Duodenal mucosa (tissue), 2 donors: ENCODE measurements around the gene MICOS13.

Source experiments
- H3K27ac ChIP-seq: one replicate; pipeline ENCODE4 v1.7.0; 2013; ENCODE audit warnings: low read depth, low read length
- H3K27me3 ChIP-seq, 2 donors: one replicate each; pipeline ENCODE4 v1.7.0; 2013; ENCODE audit warnings: low read length in 2 of 2, control low read depth in 1 of 2; ENCODE audit not compliant: insufficient read depth in 2 of 2, control insufficient read depth in 1 of 2
- H3K36me3 ChIP-seq, 2 donors: one replicate each; pipeline ENCODE4 v1.7.0; 2013; ENCODE audit warnings: low read length in 2 of 2, control low read depth in 1 of 2; ENCODE audit not compliant: insufficient read depth in 2 of 2, control insufficient read depth in 1 of 2
- H3K4me1 ChIP-seq, 2 donors: one replicate each; pipeline ENCODE4 v1.7.0; 2013; ENCODE audit warnings: low read length in 2 of 2, control low read depth in 1 of 2; ENCODE audit not compliant: insufficient read depth in 2 of 2, control insufficient read depth in 1 of 2
- H3K4me3 ChIP-seq, 2 donors: one replicate each; pipeline ENCODE4 v1.7.0; 2013; ENCODE audit warnings: low read length in 2 of 2, low read depth in 1 of 2
- H3K9ac ChIP-seq, 2 donors: one replicate each; pipeline ENCODE4 v1.7.0; 2013; ENCODE audit warnings: low read length in 2 of 2, low read depth in 1 of 2
- H3K9me3 ChIP-seq, 2 donors: one replicate each; pipeline ENCODE4 v1.7.0; 2013; ENCODE audit warnings: low read length in 2 of 2, control low read depth in 1 of 2; ENCODE audit not compliant: control insufficient read depth in 1 of 2

The MICOS13 gene

DNA sequence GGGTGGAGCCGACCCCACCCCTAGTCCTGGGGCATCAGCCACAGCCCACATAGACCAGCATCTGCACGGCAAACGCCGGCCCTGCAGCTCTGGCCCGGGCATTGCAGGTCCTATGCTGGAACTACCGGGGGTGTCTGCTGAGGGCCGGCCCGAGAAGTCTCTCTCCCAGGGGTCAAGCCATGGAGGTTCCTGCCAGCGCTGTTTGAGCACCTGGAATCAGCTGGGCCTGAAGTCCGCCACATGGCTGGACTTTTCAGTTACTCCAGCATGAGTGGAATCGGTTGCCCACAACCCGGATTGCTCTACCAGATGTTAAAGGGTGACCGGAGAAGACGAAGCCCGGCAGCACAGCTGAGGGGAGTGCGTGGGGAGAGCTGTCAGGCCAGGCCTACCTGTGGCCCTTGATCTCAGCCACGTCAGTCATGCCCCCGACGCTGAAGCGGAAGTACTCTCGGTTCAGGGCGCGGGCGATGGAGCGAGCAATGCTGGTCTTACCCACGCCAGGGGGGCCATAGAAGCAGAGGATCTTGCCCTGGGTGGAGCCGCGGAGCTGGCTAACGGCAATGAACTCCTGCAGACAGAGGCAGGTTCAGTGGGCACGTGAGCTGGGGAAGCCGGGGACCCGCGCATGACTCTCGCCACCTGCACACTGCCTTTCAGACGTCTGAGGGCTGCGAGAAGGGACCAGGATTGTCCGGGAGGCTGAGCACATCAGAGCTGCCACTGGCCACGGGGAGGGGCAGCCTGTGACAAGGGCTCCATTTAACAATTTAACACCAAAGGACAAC lies 18.5 kb upstream of the MICOS13 start:
- Histone ChIP-seq H3K4me1 (no peaks in the 10 kb centered on the region), H3K27ac (no peak overlapping the region), H3K36me3 (peaks cover 24 to 64% of the 10 kb centered on the region in 2 donors), H3K4me3 (no peak overlapping the region), H3K9ac (no peak overlapping the region), H3K9me3 (no peaks in the 10 kb centered on the region), H3K27me3 (no peaks in the 10 kb centered on the region)

DNA sequence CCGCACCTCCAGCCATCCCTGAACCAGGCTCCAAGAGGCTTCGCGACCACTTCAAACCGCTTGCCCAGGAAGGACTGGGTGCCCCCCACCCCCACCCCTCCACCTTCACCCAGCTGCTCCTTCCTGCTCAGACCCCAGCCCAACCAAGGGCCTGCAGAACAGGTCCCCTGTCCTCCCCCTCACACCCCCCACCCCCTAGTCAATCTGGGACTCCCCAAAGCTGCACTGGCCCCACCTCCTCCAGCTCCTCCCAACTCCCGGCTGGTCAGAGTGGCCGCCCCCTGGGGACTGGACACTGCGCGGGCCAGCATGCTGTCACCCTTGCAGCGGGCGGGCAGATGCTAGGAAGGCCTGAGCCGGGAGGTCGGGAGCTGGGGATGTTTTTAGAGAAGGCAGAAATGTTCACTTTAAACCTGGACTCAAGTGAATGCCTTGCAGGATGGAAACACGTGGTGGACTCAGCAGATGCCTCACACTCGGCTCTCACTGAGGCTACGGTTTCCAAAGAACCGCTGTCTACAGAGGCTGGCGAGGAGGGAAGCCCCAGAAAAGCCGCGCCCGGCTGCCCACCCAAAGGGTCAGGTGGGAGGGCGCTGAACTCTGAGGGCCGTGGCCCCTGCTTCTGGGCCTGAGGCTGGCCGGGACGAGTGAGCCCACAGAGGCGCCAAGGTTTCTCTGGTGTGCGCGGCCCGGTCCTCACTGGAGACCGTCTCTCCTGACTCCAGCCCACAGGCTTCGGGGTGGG lies 17.7 kb upstream of the MICOS13 start:
- Histone ChIP-seq H3K27me3 (no peaks in the 10 kb centered on the region), H3K9ac (no peak overlapping the region), H3K9me3 (no peaks in the 10 kb centered on the region), H3K4me1 (no peaks in the 10 kb centered on the region), H3K27ac (no peak overlapping the region), H3K4me3 (no peak overlapping the region), H3K36me3 (peaks cover 31 to 64% of the 10 kb centered on the region in 2 donors)

DNA sequence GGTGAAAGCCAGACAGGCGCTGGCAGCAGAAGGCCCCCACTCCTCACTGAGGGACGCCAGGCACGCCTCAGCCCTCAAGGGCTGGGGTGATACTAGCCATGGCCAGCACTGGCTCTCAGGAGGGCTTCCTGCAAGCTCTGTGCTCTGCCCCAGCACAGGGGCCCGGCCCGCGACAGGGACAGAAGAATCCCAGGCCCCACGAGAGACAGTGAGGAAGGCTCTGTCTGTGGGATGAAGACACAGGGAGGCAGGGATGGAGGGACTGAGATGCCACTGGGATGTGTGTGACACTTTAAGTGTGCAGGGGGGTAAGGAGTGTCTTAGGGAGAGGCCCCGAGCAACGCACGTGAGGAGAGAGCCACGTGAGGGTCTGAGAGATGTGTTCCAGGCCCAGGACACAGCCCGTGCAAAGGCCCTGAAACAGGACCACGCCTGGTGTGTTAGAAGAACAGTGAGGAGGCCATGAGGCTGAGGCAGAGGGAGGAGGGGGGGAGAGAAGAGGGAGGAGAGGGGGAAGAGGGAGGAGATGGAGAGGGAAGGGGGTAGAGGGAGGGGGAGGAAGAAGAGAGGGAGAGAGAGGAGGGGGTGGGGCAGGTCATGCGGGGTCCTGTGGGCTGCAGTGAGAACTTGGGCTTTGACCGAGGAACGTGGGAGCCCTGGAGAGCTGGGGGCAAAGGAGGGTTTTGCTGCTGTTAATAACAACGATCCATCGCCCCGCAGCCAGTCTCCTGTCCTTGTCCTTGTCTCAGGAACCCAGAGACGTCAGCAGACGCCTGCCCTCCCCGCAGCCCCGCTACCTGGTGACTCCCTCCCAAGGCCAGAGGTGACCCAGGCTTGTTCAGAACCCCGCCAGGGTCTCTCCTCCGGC lies 16.9 kb upstream of the MICOS13 start:
- Histone ChIP-seq H3K27me3 (no peaks in the 10 kb centered on the region), H3K9me3 (no peaks in the 10 kb centered on the region), H3K4me3 (no peak overlapping the region), H3K36me3 (peaks cover 39 to 71% of the 10 kb centered on the region in 2 donors), H3K27ac (no peak overlapping the region), H3K9ac (no peak overlapping the region), H3K4me1 (peaks cover 5 to 6% of the 10 kb centered on the region in 2 donors)

DNA sequence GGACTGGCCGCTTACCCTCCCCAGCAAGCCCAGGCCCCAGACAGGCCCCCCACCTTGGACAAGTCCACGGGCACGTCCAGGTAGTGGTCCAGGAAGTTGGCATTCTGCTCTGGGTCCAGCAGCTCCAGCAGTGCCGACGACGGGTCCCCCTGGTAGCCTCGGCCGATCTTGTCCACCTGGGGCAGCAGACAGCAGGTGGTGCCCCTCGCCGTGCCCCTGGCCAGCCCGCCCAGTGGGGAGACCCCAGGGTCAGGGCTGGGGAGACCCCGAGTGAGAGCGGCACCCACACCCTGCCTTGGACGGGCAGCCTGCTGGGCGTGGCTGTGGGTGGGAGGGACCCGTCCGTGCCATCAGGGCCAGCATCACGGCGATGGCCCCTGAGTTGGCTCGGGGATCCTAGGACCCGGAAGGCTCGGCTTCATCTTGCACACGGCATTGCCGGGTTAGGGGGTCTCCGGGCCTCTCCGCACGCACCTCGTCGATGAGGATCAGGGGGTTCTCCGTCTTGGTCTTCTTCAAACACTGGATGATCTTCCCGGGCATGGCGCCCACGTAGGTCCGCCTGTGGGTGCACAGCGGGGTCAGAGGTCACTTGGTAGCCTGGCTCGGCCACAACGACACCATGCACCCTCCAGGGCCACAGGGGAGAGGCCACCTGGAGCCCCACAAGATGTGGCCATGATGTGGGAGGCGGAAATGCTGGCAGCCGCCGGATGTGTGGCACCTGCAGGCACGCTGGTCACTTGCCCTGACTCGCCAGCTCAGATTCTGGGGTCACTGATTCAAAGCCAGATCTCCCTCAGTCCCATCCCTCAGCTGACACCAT lies 16.1 kb upstream of the MICOS13 start:
- Histone ChIP-seq H3K4me1 (peaks cover 13% of the 10 kb centered on the region in 2 donors), H3K27ac (no peak overlapping the region), H3K27me3 (no peaks in the 10 kb centered on the region), H3K9ac (no peak overlapping the region), H3K4me3 (no peak overlapping the region), H3K9me3 (no peaks in the 10 kb centered on the region), H3K36me3 (peaks cover 43 to 78% of the 10 kb centered on the region in 2 donors)

DNA sequence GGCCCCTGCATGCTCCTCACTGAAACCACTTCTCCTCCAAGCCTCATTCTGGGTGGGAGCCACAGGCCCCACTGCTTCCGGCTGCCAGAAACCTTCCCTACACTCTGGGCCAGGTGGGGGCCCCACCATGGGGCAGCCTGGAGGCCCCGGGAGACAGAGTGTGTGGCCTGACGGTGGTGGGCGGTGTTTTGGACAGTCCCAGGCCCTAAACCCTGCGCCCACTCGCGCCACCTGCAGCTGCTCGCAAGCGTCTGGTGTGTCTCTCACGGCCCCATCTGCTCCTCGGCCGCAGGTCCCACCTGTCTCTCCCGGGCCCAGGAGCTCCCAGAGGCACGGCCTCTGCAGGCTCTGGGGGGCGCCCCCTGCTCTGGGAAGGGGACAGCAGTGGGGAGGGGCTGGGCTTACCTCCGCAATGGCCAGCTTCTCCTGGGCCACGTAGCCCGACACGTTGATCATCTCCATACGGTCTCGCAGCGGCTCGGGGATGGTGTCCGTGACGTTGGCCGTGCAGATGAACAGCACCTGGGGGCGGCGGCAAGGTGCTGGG lies 15.4 kb upstream of the MICOS13 start:
- H3K9ac ChIP-seq, result no peak overlapping the region
- no peaks in the 10 kb centered on the region for H3K9me3 ChIP-seq
- H3K36me3 ChIP-seq, result peaks cover 43 to 76% of the 10 kb centered on the region in 2 donors
- no peak overlapping the region for H3K27ac ChIP-seq
- no peak overlapping the region for H3K4me3 ChIP-seq
- H3K27me3 ChIP-seq, result no peaks in the 10 kb centered on the region
- peaks cover 13 to 14% of the 10 kb centered on the region in 2 donors for H3K4me1 ChIP-seq

DNA sequence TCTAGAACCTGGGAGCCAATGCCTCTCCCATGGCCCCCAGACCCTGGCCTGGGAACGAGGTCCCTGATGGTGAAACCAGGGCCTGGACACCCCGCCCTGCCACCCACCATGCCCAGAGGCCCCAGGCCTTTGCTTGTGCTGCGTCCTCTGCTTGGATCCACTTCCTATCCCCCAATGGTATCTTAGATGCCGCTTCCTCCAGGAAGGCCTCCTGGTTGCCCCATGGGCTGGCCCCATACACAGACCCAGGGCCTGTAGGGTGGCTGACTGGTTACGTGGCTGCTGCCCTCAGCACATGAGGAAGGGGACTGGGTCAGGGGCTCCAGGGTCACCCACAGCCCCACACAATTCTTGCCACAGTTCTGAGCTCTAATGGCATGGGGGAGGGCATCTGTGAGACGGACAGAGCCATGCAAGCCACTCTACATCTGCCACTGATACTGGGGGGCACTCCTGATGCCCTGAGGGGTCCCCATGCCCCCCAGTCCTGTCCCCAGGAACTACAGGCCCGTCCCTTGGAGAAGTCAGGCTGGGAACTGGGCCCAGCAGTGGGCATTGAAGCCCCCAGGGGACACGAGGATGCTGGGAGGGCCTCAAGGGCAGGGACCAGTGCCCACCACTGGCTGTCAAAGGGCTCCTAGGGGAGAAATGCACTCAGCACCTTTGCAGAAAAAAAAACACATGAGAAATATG lies 14.8 kb upstream of the MICOS13 start:
- no peaks in the 10 kb centered on the region for H3K9me3 ChIP-seq
- H3K9ac ChIP-seq, result no peak overlapping the region
- peaks cover 13 to 14% of the 10 kb centered on the region in 2 donors for H3K4me1 ChIP-seq
- H3K36me3 ChIP-seq, result peaks cover 43 to 70% of the 10 kb centered on the region in 2 donors
- H3K27me3 ChIP-seq, result no peaks in the 10 kb centered on the region
- no peak overlapping the region for H3K4me3 ChIP-seq
- no peak overlapping the region for H3K27ac ChIP-seq

DNA sequence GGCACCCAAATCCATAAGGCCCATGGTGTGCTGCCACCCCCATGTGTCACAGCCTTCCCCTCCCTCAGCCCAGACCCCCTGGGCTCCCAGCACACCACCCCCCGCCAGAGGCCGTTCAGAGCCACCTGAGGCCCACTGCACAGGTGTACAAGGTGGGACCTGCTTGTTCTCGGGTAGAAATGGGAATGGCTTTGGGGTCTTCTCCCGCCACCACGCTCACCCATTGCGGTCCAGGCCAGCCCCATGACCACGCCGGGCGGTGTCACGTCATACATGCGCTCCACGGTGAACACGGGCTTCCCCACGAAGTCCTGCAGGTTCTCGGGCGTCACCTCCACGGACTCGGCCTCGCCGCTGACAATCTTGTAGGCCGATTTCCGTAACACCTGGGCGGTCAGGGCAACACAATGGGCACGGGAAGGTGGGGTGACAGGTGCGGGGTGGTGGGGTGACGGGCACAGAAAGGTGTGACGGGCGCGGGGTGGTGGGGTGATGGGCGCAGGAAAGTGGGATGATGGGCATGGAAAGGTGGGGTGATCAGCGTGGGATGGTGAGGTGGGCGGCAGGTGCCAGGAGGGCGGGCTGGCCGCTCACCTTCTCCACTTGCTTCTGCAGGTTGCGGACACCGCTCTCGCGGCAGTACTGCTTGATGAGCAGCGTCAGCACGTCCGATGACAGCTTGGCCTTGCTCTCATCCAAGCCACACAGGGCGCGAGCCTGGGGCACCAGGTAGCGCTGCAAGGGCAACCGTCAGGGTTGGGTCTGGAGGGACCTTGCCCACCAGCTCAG lies 14.0 kb upstream of the MICOS13 start:
- Histone ChIP-seq H3K36me3 (peaks cover 43 to 70% of the 10 kb centered on the region in 2 donors), H3K9me3 (no peaks in the 10 kb centered on the region), H3K4me1 (peaks cover 13 to 14% of the 10 kb centered on the region in 2 donors), H3K4me3 (no peak overlapping the region), H3K27ac (no peak overlapping the region), H3K27me3 (no peaks in the 10 kb centered on the region), H3K9ac (no peak overlapping the region)

DNA sequence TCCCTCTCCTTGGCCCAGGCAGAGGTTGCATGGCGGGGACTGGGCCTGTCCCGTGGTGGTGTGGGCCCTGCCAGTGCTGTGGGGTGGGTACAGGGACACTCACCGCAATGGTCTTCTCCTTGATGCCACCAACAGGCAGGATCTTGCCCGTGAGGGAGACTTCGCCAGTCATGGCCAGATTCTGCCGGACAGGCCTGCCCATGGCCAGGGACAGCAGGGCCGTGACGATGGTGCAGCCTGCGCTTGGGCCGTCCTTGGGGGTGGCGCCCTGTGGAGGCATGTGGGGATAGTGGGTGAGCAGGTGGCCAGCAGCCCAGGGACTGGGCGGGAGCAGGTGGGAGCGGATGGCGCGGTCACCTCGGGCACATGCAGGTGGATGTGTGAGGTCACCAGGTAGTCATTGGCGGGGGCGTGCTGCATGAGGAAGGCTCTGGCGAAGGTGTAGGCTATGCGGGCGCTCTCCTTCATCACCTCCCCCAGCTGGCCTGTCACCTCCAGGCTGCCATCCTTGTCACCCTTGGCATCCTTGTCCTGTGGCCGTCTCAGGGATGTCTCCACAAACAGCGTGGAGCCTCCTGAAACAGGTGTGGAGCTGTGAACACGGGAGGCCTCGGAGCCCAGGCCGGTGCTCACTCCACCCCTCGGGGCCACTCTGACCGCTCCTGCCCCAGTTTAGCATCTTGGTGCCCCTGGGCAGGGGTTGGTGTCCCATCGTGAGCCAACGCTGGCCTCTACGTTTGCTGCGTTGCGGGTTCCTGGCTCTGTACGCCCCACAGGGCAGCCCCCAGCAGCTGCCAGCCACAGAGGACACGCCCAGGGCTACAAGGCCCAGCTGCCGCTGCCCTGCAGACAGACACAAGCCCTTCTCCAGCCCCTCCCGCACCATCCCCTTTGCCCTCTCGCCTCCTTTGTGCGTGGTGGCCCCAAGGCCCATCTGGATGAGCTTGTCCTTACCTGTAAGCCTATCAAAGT lies 13.2 kb upstream of the MICOS13 start:
- Histone ChIP-seq H3K9me3 (no peaks in the 10 kb centered on the region), H3K4me1 (peaks cover 13 to 14% of the 10 kb centered on the region in 2 donors), H3K4me3 (no peak overlapping the region), H3K27ac (no peak overlapping the region), H3K9ac (no peak overlapping the region), H3K36me3 (peaks cover 37 to 62% of the 10 kb centered on the region in 2 donors), H3K27me3 (no peaks in the 10 kb centered on the region)
